Choroid plexus epithelial cell (primary cell): Measurements from ENCODE around the gene SSBP4.

Source experiments
- DNase-seq: peaks from one replicate; pipeline ENCODE4 v3.0.0-alpha.2; 2010; ENCODE audit warnings: low read depth
- H3K4me3 ChIP-seq: 2 replicates; pipeline ENCODE4 v1.5.1; 2011; ENCODE audit warnings: low read depth, mild to moderate bottlenecking, control low read depth, low read length, moderate library complexity
- TF ChIP-seq, protein P1 (sequence below): conservative IDR thresholded peaks from 2 replicates; pipeline ENCODE4 v1.5.1; 2011; ENCODE audit warnings: low read depth, mild to moderate bottlenecking, control low read depth, inconsistent platforms, low read length, moderate library complexity

The SSBP4 gene

DNA sequence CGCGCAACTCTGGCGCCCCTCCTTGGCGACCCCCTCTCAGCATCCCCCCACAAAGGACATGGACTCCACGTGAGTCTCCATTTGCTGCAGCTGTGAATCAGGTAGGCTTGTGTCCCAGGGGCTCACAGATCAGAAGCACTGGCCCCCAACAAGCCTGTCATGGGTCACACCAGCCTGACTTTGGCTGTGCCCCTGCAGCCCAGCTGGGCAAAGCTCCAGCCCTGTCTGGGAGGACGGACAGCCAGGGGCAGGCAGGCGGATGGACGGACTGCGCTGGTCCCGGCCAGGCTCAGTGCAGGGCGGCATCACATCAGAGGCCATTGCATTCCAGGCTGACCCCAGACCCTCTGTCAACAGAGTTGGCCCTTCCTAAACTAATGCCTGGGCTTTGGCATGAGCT lies 47.2 kb downstream of the SSBP4 start:
- H3K4me3 ChIP-seq = no peak overlapping the region
- TF ChIP-seq, protein P1, sequence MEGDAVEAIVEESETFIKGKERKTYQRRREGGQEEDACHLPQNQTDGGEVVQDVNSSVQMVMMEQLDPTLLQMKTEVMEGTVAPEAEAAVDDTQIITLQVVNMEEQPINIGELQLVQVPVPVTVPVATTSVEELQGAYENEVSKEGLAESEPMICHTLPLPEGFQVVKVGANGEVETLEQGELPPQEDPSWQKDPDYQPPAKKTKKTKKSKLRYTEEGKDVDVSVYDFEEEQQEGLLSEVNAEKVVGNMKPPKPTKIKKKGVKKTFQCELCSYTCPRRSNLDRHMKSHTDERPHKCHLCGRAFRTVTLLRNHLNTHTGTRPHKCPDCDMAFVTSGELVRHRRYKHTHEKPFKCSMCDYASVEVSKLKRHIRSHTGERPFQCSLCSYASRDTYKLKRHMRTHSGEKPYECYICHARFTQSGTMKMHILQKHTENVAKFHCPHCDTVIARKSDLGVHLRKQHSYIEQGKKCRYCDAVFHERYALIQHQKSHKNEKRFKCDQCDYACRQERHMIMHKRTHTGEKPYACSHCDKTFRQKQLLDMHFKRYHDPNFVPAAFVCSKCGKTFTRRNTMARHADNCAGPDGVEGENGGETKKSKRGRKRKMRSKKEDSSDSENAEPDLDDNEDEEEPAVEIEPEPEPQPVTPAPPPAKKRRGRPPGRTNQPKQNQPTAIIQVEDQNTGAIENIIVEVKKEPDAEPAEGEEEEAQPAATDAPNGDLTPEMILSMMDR = no peak
- DNase-seq = no peak

DNA sequence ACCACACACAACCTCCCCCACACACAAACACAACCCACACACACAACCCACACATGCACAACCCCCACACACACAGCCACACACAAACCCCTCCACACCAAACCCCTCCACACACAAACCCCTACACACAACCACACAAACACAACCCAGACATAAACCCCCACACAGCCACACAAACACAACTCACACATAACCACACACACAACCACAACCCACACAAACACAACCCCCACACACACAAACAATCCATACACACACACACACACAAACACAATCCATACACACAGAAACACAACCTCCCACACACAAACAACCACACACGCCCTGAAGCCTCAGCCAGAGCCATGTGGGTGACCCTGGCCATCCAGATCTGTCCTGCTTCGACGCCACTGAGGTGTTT lies 48.8 kb downstream of the SSBP4 start:
- DNase-seq = no peak
- TF ChIP-seq, protein P1 = no peak
- no peak overlapping the region for H3K4me3 ChIP-seq

DNA sequence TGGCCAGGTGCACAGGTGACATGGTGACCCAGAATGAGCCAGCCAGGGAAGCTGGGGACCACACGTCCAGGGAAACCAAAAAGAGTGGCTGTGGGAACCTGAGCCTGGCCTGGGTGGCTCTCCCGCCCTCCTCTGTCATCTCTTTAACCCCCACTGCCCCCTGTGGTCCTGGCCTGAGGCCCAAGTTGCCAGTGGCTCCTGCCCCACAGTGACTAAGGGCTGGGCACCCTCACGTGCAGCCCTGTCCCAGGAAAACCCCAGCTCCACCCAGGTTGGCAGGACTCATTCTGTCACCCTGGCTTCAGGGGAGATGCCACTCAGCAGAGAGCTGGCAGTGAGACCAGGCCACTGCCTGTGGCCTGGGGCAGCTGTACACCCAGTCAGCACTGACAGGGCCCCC lies 49.3 kb downstream of the SSBP4 start:
- DNase-seq = no peak
- TF ChIP-seq, protein P1 = no peak
- no peak overlapping the region for H3K4me3 ChIP-seq

DNA sequence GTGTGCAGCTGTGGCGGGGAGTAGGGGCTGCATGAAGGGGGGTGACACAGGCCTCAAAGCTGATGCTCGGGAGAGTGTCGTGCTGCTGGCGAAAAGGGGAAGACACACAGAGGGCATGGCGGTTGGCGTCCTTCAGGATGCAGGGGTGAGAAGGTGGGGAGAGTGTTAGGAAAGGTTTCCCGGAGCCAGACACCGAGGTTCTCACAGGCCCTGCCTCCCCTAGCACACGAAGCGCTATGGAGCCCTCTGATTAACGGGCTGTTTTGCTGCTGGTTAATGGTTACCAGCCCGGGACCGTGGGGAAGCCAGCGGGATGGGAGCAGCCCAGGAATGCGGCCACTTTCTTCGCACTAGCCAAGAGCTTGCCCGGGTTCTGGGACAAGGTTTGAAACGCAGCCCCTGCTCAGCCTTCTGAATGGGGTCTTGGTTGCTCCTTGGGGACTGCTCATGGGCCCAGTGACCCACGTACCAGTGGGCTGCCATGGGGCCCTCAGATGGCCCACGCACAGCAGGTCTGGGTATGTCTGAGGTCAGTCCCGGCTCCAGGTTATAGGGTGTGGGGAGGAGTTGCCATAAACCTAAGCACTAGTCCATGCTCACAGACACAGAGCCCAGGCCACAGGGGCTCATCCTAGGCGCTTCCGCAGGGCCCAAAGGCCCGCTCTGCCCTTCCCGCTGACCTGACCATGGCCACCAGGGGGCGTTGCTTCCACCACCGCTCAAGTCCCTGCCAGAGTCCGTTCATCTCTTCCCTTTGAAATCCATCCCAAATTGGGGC lies 50.1 kb downstream of the SSBP4 start:
- DNase-seq = peak; percentile 78
- TF ChIP-seq, protein P1 = peak; percentile 84
- no peak overlapping the region for H3K4me3 ChIP-seq

DNA sequence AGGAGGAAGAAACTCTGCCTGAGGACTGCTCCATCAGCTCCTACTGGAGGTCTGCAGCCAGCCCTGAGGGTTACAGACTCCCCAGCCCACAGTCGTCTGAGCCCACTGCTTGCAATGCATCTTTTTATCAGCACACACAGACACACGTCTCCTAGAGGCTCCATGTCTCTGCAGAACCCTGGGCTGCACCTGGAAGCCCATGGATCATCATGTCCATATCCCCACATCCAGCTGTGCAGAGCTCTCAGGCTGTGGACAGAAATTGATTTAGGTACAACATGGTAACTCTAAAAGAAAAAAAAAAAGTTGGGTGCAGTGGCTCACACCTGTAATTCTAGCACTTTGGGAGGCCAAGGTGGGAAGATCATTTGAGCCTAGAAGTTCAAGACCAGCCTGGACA lies 51.6 kb downstream of the SSBP4 start:
- no peak for DNase-seq
- TF ChIP-seq, protein P1 = no peak
- no peak overlapping the region for H3K4me3 ChIP-seq

DNA sequence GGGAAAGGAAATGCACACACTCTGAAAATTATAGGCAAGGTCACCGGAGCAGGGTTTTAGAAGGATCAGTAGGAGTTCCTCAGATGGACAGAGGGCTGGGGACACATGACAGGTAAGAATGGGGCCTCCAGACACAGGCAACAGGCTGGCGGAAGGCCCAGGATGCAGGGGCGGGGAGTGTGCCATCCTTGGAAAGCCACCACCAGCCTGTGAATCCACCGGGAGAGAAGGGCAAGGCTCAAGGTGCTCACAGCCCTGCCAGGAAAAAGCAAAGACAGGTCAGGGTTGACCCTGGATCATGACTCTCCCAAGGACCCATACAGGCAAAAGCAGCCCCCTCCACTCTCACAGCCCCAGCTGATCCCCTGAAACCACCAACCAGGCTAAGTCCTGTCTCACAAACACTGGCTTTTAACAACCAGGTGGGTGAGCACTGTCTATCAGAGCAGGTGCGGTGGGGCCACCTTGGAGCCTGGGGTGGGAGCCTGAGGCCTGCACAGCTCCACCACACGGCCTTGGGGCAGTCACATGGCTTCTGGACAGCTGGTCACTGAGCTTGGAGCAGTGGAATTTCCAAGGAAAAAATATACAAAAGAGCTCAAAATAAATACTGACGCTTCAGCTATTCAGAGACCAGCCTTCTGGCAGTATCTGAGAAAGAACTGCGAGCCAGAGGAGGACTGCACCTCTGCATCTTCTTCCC lies 54.0 kb downstream of the SSBP4 start:
- TF ChIP-seq, protein P1 = no peak
- no peak for DNase-seq
- no peak overlapping the region for H3K4me3 ChIP-seq
